ENCODE results near the gene ARSK.

The ARSK gene

DNA sequence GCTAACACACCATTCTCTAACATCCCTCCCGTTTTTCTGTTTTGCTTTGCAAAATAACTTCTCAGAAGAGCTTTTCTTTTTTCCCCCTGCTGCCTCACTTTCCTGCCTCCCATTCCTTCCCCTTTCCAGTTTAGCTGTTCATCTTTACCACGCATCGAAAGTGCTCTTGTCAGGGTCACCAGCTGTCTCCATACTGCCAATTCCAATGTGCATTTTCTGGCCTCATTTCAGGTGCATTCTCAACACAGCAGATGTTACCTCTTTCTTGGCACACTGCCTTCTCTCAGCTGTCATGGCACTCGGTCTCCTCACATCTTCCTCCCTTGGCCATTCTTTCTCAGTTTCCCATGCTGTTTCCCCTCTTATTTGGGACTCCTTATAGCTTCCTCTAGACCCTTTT, 9.5 kb downstream of the ARSK start:
- no peak for DNase-seq

DNA sequence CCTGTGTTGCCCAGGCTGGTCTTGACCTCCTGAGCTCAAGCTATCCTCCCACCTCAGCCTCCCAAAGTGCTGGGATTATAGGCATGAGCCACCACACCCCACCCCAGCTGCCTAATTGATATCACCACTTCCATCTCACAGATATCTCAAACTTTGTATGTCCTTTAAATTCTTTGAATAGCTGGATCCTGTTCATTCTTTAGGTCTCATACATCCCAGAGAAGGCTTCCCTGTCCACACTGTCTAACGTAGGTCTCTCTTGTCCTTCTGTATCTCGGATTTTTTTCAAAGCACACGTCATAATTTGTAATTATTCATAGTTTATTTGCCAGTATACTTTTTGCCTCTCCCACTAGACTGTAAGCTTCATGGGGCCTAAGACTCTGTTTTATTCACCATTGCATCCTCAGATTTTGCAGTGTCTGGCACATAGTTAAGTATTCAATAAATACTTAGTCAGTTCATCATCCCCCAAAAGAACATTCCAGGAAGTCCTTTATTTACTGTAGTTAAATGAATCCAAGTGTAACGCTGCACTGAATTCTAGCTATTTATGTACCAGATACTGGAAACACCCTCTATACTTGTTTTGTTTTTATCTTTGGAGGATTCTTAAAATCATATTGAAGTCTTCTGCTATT, 10.5 kb downstream of the ARSK start:
- peak; percentile 64 for DNase-seq

DNA sequence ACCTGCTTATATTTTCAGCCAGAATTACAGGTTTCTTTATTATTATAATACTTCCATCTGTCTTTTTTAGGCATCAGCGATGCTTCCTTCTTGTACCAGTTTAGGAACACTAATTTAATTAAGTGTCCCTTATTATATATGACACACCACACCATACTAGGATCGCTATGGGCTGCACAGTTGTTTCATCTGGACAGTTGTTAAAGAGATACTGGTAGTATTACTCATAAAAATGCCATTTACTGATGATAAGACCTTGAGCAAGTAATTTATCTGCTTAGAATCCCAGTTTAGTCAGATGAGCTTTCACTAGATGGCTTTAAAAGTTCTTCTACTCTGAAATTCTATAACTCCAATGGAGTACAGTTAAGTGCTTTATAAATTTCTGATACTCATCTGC, 17.1 kb downstream of the ARSK start:
- no peak for DNase-seq

DNA sequence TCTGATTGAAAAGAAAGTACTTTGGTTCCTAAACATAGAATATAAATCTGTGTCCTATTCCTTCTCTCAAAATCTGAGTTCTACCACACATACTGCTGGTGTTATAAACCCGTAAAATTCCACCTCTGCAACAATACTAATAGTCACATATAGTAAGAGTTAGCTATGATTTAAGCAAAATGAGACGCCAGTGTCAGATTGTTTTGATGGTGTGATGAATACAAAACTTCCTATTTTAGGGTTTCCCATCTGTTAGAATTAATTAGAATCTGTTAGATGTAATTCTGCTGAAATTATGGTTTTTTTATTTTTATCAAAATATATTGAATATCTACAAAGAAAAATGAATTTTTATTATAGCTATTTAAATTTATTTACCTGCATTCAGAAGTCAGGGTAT, 26.7 kb downstream of the ARSK start:
- no peak for DNase-seq

DNA sequence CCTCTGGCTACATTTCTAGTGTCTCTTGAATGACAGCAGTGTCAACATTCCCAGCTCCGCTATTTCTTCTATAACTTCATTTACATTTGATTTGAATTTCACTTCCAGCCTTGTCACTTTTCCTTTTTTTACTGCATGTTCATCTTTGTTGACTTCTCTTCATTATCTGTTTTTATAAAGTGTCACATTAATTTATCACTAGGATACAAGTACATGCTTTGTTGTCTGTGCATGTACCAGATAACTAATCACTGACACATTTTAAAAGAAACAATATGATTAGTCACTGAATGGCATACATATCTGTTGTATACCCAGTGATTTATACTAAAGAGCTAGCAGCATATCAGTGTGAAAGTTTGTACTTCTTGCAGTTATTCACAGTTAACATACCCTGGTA, 29.1 kb downstream of the ARSK start:
- DNase-seq: no peak

DNA sequence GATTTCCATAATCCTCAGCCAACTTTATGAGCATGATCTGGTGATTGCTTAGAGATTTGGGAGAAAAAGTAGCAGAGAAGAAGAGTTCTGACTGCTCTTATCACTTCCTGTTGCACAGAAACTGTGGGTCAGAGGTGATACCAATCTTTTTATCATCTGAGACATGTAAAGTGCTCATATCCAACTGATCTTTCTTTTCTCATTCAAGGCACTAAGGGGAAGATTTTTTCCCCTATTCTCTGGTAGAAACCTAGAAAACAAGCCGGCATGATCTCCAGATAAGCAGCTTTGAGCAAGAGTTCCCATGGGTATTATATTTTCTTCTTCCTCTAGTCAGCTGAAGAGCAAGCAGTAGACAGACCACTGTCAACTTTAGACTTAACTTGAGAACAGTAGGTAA, 36.0 kb downstream of the ARSK start:
- no peak for DNase-seq

DNA sequence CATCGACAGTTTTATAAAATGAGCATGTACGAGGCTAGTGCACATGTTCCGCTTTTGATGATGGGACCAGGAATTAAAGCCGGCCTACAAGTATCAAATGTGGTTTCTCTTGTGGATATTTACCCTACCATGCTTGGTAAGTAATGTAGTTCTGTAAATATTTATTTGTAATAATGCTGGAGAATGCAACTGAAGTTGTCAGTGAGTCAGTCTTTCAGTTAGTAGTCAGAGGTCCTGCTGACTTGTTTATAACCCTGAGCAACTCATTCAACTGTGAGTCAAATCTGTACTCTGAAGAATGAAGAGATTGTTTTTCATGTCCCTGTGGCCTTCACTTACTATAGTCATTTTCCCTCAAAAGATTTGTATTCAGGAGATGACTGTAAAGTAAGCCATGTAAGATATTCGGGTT, 36.6 kb downstream of the ARSK start:
- DNase-seq: peak; percentile 78

DNA sequence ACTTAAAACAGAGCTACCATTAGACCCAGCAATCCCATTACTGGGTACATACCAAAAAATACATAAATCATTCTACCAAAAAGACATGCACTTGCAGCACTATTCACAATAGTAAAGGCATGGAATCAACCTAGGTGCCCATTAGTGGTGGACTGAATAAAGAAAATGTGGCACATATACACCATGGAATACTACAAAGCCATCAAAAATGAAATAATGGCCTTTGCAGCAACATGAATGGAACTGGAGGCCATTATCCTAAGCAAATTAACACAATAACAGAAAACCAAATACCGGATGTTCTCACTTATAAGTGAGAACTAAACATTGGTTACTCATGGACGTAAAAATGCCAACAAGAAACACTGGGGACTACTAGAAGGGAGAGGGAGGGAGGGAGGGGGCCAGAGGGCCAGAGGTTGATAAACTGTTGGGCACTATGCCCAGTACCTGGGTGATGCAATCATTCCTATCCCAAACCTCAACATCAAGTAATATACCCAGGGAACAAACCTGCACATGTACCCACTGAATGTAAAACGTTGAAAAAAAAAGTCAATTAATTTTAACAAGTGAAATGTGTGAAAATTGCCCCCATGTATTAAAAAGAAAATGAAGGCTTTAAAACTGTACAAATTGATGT, 40.5 kb downstream of the ARSK start:
- no peak for DNase-seq

DNA sequence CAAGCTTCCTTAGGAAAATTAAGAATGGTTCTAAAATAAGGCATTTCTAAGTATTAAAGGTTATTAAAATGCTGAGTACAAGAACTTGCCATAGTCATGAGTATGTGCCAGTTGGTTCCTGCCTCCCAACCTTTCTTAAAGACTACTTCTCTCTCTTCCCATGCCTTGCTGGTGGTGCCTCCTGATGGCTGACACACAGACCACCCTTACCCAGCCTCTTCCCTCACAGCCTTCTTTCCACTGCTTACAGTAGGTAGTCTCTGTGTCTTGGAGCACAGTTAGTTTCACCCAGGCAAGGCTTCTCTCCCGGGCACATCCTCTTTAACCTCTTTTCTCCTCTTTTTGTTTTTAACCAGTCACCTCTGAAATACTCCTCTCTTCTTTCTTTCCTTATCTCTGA, 44.4 kb downstream of the ARSK start:
- DNase-seq: no peak

DNA sequence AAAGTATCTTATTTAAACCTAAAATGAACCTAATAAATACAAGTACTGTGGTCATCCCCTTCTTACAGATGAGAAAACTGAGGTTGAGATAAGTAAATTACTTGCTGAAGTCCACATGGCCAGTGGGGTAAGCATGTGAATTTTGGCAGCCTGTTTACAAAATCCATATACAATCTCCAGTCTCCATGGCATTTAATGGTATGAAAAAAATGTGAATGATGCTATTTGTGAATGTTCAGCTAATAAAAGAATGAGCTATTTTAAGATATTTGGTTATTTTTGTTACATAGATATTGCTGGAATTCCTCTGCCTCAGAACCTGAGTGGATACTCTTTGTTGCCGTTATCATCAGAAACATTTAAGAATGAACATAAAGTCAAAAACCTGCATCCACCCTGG, 45.7 kb downstream of the ARSK start:
- DNase-seq: peak; percentile 69

DNA sequence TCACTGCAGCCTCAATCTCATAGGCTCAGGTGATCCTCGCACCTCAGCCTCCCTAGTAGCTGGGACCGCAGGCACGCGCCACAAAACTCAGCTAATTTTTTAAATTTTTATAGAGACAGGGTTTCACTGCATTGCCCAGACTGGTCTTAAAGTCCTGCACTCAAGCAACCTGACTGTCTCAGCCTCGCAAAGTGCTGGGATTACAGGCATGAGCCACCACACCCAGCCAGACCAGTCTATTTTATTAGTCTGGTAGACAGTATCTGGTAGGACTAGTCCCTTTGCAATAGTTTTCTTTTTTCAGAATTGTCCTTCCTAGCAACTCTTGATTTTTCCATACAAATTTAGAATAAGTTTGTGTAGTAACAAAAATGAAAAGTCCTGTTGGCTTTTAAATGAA, 50.9 kb downstream of the ARSK start:
- no peak for DNase-seq

DNA sequence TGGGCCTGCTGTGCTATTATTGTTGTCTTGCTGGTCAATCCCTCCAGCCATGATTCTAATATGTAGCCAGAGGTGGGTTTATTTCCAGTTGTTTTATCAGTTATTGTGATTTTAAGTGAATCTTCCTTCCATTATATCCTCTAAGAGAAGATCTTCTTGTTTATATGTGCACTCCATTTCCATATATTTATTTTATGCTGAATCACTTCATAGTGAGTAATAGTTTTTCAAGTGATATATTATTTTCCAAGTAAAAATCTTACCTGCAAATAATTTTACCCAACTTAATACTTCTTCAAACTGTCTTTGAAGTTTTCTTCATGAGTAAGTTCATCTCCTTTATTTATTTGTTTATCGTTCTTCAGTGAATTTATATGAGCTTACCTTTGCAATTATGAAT, 51.5 kb downstream of the ARSK start:
- no peak for DNase-seq

DNA sequence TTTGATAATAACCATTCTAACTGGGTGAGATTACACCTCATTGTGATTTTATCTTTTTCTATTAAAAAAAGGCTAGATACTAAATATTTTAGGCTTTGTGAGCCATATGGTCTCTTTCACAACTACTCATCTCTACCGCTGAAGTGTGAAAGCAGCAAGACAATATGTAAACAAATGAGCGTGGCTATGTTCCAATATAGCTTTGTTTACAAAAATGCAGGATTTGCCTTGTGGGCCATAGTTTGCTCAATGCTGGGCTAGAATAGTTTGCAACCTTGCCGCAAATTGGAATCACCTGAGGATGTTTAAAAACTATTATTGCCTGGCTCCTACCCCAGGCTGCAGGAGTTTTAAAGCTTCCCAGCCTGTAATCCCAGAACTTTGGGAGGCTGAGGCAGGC, 54.8 kb downstream of the ARSK start:
- no peak for DNase-seq

DNA sequence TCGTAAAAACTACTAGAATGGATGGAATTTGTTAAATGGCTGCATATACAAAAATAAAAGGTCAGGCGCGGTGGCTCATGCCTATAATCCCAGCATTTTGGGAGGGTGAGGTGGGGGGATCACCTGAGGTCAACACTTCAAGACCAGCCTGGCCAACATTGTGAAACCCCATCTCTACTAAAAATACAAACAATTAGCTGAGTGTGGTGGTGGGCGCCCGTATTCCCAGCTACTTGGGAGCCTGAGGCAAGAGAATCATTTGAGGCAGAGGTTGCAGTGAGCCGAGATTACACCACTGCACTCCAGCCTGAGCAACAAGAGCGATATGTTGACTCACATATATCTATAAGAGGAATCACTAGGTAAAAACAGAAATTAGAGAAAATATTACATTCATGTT, 55.6 kb downstream of the ARSK start:
- DNase-seq: no peak

DNA sequence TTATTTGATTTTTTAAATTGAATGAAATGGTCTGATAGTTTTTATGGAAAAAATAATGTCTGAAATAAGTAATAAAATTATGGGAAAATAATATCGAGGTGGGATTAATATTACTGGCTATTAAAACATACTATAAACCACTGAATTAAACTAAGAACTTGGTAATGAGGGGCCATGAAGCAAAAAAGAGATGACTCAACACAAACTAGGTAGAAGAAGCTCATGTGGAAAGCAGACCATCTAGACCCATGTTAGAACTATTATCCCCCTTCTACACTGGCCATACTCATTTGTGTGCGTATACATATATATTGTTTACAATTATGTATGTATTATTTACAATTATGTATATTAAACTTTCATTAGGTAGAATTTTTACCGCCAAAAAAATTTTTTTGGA, 56.5 kb downstream of the ARSK start:
- DNase-seq: no peak

DNA sequence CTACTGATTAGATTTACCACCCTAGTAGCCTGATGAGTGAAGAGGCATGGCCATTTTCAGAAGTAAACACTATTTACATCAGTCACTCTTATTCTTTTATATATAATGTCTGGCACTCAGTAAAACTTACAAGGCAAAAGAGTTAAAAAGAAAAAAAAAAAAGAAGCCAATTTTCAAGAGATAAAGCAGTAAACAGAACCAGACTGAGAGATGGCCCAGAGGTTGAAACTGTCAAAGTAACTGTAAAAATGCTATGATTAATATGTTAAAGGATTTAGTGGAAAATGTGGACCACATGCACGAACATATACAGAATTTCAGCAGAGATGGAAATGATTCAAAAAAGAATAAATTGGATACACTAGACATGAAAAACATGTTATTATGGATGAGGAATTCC, 58.6 kb downstream of the ARSK start:
- DNase-seq: no peak

DNA sequence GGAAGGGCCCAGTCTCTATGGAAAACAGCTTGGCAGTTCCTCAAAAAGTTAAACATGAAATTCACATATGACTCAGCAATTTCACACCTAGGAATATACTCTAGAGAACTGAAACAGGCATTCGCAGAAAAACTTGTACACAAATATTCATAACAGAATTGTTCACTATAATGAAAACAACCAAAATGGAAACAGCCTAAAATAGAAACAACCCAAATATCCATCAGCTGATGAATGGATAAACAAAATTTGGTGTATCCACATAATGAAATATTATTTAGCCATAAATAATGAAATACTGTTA, 60.2 kb downstream of the ARSK start:
- DNase-seq: no peak

DNA sequence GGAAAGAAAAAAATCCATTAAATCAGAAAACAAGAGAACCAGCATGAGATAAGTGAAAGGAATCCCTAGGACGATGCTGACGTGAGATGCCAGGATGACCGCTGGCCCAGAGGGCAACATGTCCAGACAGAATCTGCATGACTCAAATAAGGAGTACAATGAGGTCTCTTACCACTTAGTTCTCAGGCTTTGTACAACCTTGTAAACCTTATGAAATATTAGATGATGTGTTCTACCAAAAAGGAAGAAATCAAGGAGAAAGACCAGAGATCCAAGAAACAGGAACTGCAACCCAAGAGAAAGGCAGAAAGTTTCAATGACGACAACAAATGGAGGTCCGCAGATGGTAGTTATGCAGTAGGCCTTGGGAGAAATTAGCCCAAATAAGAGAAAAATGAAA, 62.2 kb downstream of the ARSK start:
- no peak for DNase-seq

DNA sequence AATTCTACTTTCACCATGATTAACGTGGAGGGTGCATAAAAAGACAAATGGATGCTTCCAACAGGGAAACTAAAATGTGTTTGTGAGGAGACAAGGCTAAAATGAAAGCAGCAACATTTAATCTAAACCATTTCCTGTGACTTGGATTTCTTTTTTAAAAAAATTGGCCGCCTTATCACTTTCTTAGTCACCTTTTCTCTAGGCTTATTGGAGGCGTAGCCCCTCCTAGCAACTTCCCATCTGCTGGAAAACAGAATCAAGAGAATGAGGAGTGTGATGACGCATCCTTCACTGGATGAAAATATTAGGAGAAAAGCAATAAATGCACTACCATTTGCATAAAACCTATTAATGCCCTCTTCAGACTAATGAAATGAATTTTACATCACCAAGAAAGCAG, 64.2 kb downstream of the ARSK start:
- peak; percentile 19 for DNase-seq

DNA sequence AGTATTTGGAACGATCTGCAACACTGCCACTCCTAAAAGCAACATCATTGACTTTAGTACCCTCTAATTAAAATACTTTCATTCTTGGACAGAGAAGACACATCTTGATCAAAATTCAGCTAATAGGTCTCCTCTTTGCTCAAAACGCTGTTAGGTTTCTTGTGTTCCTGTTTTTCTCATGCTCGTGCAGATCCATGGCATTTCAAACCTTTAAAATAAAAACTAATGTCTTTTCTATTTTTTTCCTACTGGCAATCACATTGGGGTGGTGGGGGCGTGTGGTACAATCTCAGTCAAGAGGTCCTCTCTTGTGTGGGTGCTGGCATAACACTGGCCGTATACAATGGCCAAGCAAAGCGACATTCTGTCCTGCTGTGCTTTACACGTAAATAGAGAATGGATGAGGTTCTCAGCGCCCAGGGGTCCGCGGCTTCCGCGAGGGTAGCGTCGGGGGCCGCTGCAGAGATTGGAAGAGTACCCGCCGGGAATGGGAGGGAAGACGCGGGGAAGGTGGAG, 64.7 kb downstream of the ARSK start:
- DNase-seq: no peak

DNA sequence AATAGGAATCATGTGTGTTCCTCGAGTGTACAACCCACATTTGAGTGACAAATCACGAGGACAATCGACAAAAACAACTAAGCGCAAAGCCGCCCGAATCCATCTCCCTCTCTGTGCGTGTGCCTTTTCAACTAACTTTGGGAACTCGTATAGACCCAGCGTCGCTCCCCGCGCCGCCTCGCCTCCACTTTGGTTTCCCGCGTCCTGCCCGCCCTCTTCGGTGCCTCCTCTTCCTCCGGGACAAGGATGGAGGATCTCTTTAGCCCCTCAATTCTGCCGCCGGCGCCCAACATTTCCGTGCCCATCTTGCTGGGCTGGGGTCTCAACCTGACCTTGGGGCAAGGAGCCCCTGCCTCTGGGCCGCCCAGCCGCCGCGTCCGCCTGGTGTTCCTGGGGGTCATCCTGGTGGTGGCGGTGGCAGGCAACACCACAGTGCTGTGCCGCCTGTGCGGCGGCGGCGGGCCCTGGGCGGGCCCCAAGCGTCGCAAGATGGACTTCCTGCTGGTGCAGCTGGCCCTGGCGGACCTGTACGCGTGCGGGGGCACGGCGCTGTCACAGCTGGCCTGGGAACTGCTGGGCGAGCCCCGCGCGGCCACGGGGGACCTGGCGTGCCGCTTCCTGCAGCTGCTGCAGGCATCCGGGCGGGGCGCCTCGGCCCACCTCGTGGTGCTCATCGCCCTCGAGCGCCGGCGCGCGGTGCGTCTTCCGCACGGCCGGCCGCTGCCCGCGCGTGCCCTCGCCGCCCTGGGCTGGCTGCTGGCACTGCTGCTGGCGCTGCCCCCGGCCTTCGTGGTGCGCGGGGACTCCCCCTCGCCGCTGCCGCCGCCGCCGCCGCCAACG, 65.3 kb downstream of the ARSK start, which contains the start of gene GPR150:
Gene GPR150 (plus strand): TSS at position 58 of the 840 bp plus-strand sequence. CDS start 189 bp downstream, at position 247.
- peak; percentile 52 for DNase-seq

DNA sequence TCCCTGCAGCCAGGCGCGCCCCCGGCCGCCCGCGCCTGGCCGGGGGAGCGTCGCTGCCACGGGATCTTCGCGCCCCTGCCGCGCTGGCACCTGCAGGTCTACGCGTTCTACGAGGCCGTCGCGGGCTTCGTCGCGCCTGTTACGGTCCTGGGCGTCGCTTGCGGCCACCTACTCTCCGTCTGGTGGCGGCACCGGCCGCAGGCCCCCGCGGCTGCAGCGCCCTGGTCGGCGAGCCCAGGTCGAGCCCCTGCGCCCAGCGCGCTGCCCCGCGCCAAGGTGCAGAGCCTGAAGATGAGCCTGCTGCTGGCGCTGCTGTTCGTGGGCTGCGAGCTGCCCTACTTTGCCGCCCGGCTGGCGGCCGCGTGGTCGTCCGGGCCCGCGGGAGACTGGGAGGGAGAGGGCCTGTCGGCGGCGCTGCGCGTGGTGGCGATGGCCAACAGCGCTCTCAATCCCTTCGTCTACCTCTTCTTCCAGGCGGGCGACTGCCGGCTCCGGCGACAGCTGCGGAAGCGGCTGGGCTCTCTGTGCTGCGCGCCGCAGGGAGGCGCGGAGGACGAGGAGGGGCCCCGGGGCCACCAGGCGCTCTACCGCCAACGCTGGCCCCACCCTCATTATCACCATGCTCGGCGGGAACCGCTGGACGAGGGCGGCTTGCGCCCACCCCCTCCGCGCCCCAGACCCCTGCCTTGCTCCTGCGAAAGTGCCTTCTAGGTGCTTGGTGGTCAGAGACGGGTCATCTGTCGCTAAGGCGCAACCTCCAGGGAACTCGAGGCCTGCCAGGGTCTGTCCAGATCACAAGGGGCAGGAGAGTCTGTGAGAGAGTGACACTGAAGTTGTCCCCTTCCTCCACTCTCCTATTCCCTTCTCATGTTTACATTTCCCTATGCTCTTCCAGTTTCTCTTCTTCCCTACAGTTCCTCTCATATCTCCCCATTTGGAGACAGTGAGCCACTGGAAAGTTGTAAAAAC, 66.3 kb downstream of the ARSK start:
- peak; percentile 39 for DNase-seq

All from fibroblast of skin of back (primary cell).